Germinal center (tissue), 1 donor: ENCODE data around the gene KIF6.
"Not testable (repeated sequence)": the region's sequence is repeated elsewhere in the genome, so short reads cannot be mapped to it uniquely, and the experiment has no call there.

Experiments
- DNase-seq: peaks from one replicate; pipeline ENCODE4 v3.0.0; 2012; ENCODE audit warnings: mixed read lengths, low spot score

KIF6 gene

DNA sequence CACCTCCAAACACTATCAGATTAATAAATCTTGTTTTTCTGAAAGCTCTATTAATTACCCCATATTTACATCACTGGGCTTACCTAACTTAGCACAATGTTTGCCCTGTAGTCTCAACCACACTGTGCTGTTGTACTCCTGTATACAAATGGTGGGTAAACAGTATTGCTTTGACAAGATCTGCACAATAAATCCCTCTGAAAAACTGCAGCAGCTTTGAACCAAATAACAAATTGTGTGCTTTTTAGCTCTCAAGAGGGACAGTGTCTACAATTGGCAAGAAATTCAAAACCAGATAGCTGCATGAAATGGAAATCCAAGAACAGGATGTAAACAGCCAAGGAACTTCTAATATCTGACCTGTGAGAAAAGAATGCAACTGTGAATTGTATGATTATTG lies 10.4 kb downstream of the KIF6 start:
- DNase-seq = no peak

- no peak for DNase-seq
Observed at GRCh38 chr6:39707962-39708683, 17.1 kb downstream of the KIF6 start.

DNA sequence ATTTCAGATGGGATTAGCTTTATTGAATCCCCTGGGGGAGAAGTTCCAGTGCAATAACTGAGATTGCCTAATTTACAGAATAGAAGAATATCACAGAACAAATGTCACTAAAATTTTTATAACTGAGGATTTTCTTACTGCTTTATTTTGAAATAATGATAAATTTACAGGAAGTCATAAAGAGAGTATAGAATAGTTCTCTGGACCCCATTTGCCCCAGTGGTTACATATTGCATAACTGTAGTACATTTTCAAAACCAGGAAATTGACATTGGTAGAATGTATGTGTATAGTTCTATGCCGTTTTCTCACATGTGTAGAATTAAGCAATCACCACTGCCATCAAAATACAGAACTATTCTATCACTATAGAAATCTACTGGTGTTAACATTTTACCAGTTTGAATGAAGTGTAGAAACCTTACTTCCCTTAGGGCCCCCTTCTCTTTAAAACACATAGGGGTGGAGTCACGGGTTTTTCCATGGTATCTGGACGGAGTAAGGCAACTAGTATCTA lies 18.3 kb downstream of the KIF6 start:
- no peak for DNase-seq

DNA sequence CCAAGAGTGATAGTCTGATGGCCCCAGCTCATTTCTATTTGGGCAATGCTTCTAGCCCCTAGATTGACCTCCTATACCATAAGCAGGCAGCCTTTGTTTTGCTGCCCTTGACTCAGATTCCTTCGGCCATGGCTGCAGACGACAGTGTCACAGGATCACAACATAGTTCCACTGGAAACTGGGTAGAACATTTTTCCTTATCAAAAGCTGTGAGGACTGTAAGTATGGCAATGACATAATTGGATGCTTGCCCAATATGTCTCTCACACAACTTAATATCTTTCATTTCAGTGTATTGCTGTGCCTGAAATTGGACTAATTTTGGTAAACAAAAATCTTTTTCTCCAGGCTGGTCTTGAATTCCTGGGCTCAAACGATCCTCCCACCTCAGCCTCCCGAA lies 22.9 kb downstream of the KIF6 start:
- no peak for DNase-seq

- no peak for DNase-seq
Observed at GRCh38 chr6:39700362-39700761, 24.8 kb downstream of the KIF6 start.

DNA sequence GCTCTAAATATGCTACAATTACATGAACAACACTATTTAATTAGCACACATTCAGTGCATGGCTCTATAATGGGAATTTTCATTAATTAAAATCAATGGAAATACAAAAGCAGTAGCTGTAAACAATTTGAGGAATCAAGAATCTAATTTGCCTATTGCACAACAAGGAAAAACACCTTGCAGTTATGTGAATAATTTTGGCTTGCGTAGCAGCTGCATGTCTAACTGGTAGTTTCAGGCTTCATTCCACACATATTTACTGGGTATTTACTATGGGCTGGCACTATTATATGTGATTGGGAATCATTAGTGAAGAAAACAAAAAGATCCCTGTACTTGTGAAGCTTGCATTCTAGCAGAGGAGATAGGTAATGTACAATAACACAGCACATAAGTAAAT lies 26.4 kb downstream of the KIF6 start:
- no peak for DNase-seq

- no peak for DNase-seq
Observed at GRCh38 chr6:39696986-39697788, 28.0 kb downstream of the KIF6 start.

DNA sequence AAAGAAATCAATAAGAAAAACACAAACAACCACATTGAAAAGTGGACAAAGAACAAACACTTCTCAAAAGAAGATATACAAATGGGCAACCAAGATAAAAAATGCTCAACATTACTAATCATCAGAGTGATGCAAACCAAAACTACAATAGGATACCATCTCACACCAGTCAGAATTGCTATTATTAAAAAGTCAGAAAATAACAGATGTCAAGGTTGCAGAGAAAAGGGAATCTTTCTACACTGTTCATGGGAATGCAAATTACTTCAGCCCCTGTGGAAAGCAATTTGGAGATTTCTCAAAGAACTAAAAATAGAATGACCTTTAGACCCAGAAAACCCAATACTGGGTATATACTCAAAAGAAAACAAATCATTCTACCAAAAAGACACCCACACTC lies 29.8 kb downstream of the KIF6 start:
- DNase-seq = no peak

- no peak for DNase-seq
Observed at GRCh38 chr6:39693206-39693605, 32.0 kb downstream of the KIF6 start.

GRCh38 chr6:39688494-39688893 lies 36.7 kb downstream of the KIF6 start:
- no peak for DNase-seq

DNA sequence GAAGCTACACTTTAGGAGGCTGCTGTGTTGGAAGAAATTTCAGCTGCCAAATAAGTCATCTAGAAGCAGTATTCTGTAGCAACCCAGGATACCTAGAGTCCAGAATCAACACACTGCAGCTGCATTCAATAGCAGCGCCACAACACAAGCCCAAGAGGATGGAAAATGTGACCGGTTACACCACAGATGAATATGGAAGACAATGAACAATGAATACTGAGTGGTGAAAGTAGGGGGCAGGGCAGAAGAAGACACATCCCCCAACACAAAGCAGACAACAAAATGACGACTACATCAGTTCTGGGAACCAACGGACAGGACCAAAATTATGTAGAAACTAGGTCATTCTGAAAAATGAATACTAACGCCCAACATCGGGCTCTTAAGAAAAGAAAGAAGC lies 38.2 kb downstream of the KIF6 start:
- no peak for DNase-seq

- DNase-seq = no peak
Observed at GRCh38 chr6:39685938-39686337, 39.3 kb downstream of the KIF6 start.

DNA sequence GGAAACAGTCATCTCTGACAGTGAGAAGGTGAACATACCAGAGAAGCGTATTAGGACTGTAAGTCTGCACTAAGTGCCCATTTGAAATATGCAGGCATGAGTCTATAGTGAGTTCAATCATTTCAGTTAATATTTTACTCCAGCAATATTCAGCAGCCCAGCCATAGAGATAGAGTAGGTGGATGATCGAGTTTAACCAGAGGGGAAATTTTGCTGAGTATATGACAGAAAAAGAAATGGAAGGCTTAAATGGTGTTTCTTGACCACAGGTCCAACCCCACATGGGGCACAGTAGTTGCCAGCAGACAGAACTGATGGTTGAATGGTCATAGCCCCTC lies 39.8 kb downstream of the KIF6 start:
- no peak for DNase-seq

- DNase-seq = no peak
Observed at GRCh38 chr6:39684790-39685488, 40.3 kb downstream of the KIF6 start.

GRCh38 chr6:39681674-39682121 lies 43.5 kb downstream of the KIF6 start:
- no peak for DNase-seq

DNA sequence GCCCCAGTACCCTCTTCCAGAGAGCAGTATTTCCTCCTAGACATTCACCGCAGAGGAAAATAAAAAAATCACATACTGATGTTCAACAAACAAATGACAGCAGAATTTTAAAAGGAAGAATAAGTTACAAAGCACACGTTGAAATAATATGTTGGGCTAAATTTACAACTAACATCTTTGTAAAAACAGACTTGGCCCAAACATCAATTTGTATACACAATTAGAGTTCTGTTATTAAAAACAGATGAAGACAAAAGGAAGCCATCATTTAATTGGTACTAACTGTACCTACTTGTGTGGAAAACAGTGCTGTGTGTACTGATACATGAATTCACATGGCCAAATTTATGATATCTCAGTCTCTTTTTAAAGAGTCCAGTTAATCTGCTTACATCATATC lies 46.3 kb downstream of the KIF6 start:
- DNase-seq = no peak

GRCh38 chr6:39677318-39677717 lies 47.9 kb downstream of the KIF6 start:
- not testable (repeated sequence) for DNase-seq

- no peak for DNase-seq
Observed at GRCh38 chr6:39670519-39670918, 54.7 kb downstream of the KIF6 start.

DNA sequence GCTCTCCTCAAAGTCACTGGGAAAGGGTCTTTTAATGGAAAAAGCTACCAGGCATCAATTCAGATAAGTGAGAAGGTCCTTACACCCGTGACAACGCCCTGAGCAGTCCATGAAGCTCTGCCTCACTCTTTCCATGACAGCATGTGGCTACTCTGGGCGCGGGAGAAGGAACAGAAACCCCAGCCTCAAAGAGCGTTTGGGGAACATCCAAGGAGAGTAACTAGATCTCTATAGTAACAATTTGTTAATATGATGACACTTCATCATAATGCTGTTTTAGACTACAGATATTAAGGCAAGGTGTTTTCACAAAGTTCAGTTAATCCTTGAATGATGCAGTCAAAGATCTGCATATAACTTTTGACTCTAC lies 55.2 kb downstream of the KIF6 start:
- no peak for DNase-seq

GRCh38 chr6:39669207-39669972 lies 55.8 kb downstream of the KIF6 start:
- no peak for DNase-seq

DNA sequence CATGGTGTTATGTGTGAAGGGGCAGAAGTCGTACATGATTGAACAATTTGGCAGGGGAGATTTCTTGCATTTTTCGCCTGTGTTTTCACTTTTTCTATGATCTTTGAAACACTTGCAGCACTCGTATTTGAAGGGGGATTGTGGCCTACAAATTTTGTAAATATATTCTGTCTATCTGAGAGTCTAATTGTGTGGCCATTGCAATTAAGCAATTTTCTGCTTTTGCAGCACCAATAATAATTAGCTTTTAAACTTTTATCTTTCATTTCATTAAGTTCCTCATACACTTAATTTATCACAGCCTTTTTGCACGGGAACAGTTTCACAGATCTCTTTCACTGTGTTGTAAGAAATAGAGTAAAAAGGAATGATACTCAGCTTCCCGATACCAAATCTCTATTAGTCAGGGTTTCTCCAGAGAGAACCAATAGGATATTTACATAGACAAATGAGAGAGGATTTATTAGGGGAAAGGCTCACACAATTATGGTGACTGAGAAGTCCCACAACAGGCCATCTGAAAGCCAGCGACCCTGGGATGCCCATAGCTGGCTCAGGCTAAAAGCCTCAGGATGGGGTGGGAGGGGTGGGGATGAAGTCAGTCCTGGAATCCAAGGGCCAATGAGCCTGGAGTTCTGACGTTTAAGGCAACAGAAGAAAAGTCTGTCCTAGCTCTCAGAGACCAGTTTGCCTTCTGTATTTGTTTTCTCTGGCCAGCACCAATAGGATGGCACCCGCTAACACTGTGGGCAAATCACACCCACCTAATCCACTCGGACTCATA lies 58.3 kb downstream of the KIF6 start:
- no peak for DNase-seq
